GM23248 (cell line): ENCODE data around the gene ADAMTSL4. TPM values are rescaled to one million over a fixed set of nuclear protein-coding genes. Genes with fewer than 3 reads are reported as not detected.
"Not testable (repeated sequence)": the region's sequence is repeated elsewhere in the genome, so short reads cannot be mapped to it uniquely, and the experiment has no call there.

Source experiments
- DNase-seq: peaks from one replicate; pipeline ENCODE4 v3.0.0-alpha.2; 2015
- H2AFZ ChIP-seq: fragments of 200-600 bp; sonication (generic); 2 replicates; pipeline ENCODE4 v1.6.1; 2016; ENCODE audit warnings: antibody characterized with exemption
- H3F3A ChIP-seq: fragments of 200-600 bp; sonication (generic); 2 replicates; pipeline ENCODE4 v1.6.1; 2016; ENCODE audit warnings: mild to moderate bottlenecking, antibody characterized with exemption, mixed run types; ENCODE audit not compliant: insufficient read depth
- H3K27ac ChIP-seq: fragments of 200-600 bp; sonication (generic); 2 replicates; pipeline ENCODE4 v1.5.1; 2016; ENCODE audit warnings: mild to moderate bottlenecking
- H3K27me3 ChIP-seq: fragments of 200-600 bp; sonication (generic); replicated peaks from 2 replicates; pipeline ENCODE4 v1.6.1; 2016; ENCODE audit warnings: mild to moderate bottlenecking; ENCODE audit not compliant: insufficient read depth
- H3K36me3 ChIP-seq: fragments of 200-600 bp; sonication (generic); 2 replicates; pipeline ENCODE4 v1.6.1; 2016; ENCODE audit warnings: low read depth, mild to moderate bottlenecking
- H3K4me1 ChIP-seq: fragments of 200-600 bp; sonication (generic); 2 replicates; pipeline ENCODE4 v1.6.1; 2016; ENCODE audit warnings: mild to moderate bottlenecking; ENCODE audit not compliant: insufficient read depth
- H3K4me2 ChIP-seq: fragments of 200-600 bp; sonication (generic); one replicate; pipeline ENCODE4 v1.6.1; 2016; ENCODE audit warnings: mild to moderate bottlenecking; ENCODE audit not compliant: unreplicated experiment
- H3K4me3 ChIP-seq: fragments of 200-600 bp; sonication (generic); 2 replicates; pipeline ENCODE4 v1.5.1; 2016; ENCODE audit warnings: mild to moderate bottlenecking
- H3K79me2 ChIP-seq: fragments of 200-600 bp; sonication (generic); 2 replicates; pipeline ENCODE4 v1.6.1; 2016; ENCODE audit warnings: mild to moderate bottlenecking; ENCODE audit not compliant: insufficient read depth
- H3K9ac ChIP-seq: fragments of 200-600 bp; sonication (generic); 2 replicates; pipeline ENCODE4 v1.6.1; 2016; ENCODE audit warnings: mild to moderate bottlenecking
- H3K9me2 ChIP-seq: fragments of 200-600 bp; sonication (generic); 2 replicates; pipeline ENCODE4 v1.6.1; 2016; ENCODE audit warnings: mixed run types, mild to moderate bottlenecking, moderate library complexity; ENCODE audit not compliant: insufficient read depth
- H3K9me3 ChIP-seq: fragments of 200-600 bp; sonication (generic); one replicate; pipeline ENCODE4 v1.6.1; 2017; ENCODE audit warnings: low read depth
- H4K20me1 ChIP-seq: fragments of 200-600 bp; sonication (generic); 2 replicates; pipeline ENCODE4 v1.6.0; 2016; ENCODE audit not compliant: insufficient read depth
- EZH2 ChIP-seq: fragments of 200-600 bp; sonication (generic); IDR thresholded peaks from 2 replicates; pipeline ENCODE4 v1.6.1; 2018; ENCODE audit warnings: antibody characterized with exemption, mild to moderate bottlenecking; ENCODE audit not compliant: insufficient read depth, poor library complexity, severe bottlenecking
- EZH2phosphoT487 ChIP-seq: fragments of 200-600 bp; sonication (generic); IDR thresholded peaks from 2 replicates; pipeline ENCODE4 v1.6.1; 2018; ENCODE audit warnings: antibody characterized with exemption, moderate library complexity, mild to moderate bottlenecking, low read depth; ENCODE audit not compliant: insufficient read depth
- WGBS, 2 experiments: methylation state at CpG; one replicate each; pipeline ENCODE4 v1.1.6; 2015 to 2017; ENCODE audit warnings: low lambda C conversion rate in 2 of 2, low coverage in 1 of 2; ENCODE audit errors: missing lambda C conversion rate in 2 of 2; 5-methylcytosine and 5-hydroxymethylcytosine counted together
- in situ Hi-C: fragments of 300-500 bp; cut with MboI; formaldehyde crosslinking; loops from 2 replicates; pipeline ENCODE4 v1.15.0; 2020
- polyA plus RNA-seq: library from polyadenylated mRNA; unstranded; fragments of >200 nt; fragmentation: Nextera tagmentation; extraction: Ambion mirVana; gene quantifications from 2 replicates; pipeline ENCODE4 v1.2.1, GENCODE V29; 2016
- total RNA-seq: library from RNA; depleted of rRNA; stranded (reverse); fragments of >200 nt; shearing (Covaris generic); gene quantifications from 2 replicates; pipeline ENCODE4 v1.2.3, GENCODE V29; 2014

The ADAMTSL4 gene
- total and polyA plus RNA-seq, 2 experiments from 2014 or later = 27.6 to 45.4 TPM

GRCh38 chr1:150578272-150579109, 29.3 kb downstream of the ADAMTSL4 start:
- peaks cover 67% of the 10 kb centered on the region for H3F3A ChIP-seq
- peak overlapping the region; percentile 100 for H3K27ac ChIP-seq
- H3K4me1 ChIP-seq = peaks cover 38% of the 10 kb centered on the region
- no peaks in the 10 kb centered on the region for H3K9me3 ChIP-seq
- no peaks in the 10 kb centered on the region for H3K27me3 ChIP-seq
- WGBS, 2 experiments = 1% methylated on average over 47 to 50 of the region's 50 CpGs
- H3K4me2 ChIP-seq = peak overlapping the region; percentile 98
- peak; percentile 96 for DNase-seq
- H3K4me3 ChIP-seq = peak overlapping the region; percentile 98
- H3K9ac ChIP-seq = peak overlapping the region; percentile 99
- peaks cover 82% of the 10 kb centered on the region for H3K79me2 ChIP-seq
- peaks cover 48% of the 10 kb centered on the region for H3K36me3 ChIP-seq
- TF ChIP-seq EZH2phosphoT487 (no peak), EZH2 (no peak)
- in situ Hi-C loops = no loop called here
- H2AFZ ChIP-seq = no peak overlapping the region
- peaks cover 32% of the 10 kb centered on the region; the same call in 1 of the 2 replicates for H4K20me1 ChIP-seq
- no peaks in the 10 kb centered on the region for H3K9me2 ChIP-seq

GRCh38 chr1:150579110-150579944, 30.1 kb downstream of the ADAMTSL4 start, which contains the start of gene MCL1:
MCL1 (minus strand) TSS chr1:150579610; CDS start chr1:150579530, 80 bp downstream.
- Histone ChIP-seq H4K20me1 (peaks cover 32% of the 10 kb centered on the region; the same call in 1 of the 2 replicates), H3K9me3 (no peaks in the 10 kb centered on the region), H3K9ac (peak within 1 kb of the TSS; percentile 99), H3K27me3 (no peaks in the 10 kb centered on the region), H3K36me3 (peaks cover 41% of the 10 kb centered on the region), H3K79me2 (peaks cover 74% of the 10 kb centered on the region), H3F3A (peaks cover 58% of the 10 kb centered on the region), H3K4me1 (peaks cover 29% of the 10 kb centered on the region), H3K4me2 (peak within 1 kb of the TSS; percentile 98), H2AFZ (peak within 1 kb of the TSS; percentile 40), H3K27ac (peak within 1 kb of the TSS; percentile 100), H3K9me2 (no peaks in the 10 kb centered on the region), H3K4me3 (peak within 1 kb of the TSS; percentile 98)
- in situ Hi-C loops = no loop called here
- 1% methylated on average over 49 to 76 of the region's 94 CpGs for WGBS, 2 experiments
- DNase-seq = peak; percentile 98
- TF ChIP-seq EZH2phosphoT487 = no peak
- TF ChIP-seq EZH2 = no peak

GRCh38 chr1:150579945-150580642, 30.9 kb downstream of the ADAMTSL4 start:
- H2AFZ ChIP-seq = peak overlapping the region; percentile 40
- H3K4me3 ChIP-seq = peak overlapping the region; percentile 98
- H3K79me2 ChIP-seq = peaks cover 66% of the 10 kb centered on the region
- H3K36me3 ChIP-seq = peaks cover 33% of the 10 kb centered on the region
- H4K20me1 ChIP-seq = peaks cover 28% of the 10 kb centered on the region; the same call in 1 of the 2 replicates
- in situ Hi-C loops = no loop called here
- peaks cover 51% of the 10 kb centered on the region for H3F3A ChIP-seq
- no peak for DNase-seq
- 70 to 71% methylated on average over 15 of the region's 15 CpGs for WGBS, 2 experiments
- TF ChIP-seq EZH2 (no peak), EZH2phosphoT487 (no peak)
- H3K4me1 ChIP-seq = peaks cover 22% of the 10 kb centered on the region
- H3K27ac ChIP-seq = peak overlapping the region; percentile 100
- no peaks in the 10 kb centered on the region for H3K9me2 ChIP-seq
- H3K9ac ChIP-seq = peak overlapping the region; percentile 99
- no peaks in the 10 kb centered on the region for H3K27me3 ChIP-seq
- H3K4me2 ChIP-seq = peak overlapping the region; percentile 74
- H3K9me3 ChIP-seq = no peaks in the 10 kb centered on the region

- in situ Hi-C loops = not testable (repeated sequence)
These were observed 31.8 kb downstream of the ADAMTSL4 start for GRCh38 chr1:150580966-150581365.

GRCh38 chr1:150581437-150581836, 32.2 kb downstream of the ADAMTSL4 start:
- in situ Hi-C loops, H3K9ac ChIP-seq, H3K4me3 ChIP-seq, H3K27ac ChIP-seq, H2AFZ ChIP-seq, DNase-seq, H3K9me3 ChIP-seq, H3K27me3 ChIP-seq, H3K4me2 ChIP-seq, H3K9me2 ChIP-seq: not testable (repeated sequence)
- 94 to 96% methylated on average over 7 of the region's 7 CpGs for WGBS, 2 experiments
- peaks cover 37% of the 10 kb centered on the region for H3F3A ChIP-seq
- H4K20me1 ChIP-seq = peaks cover 16% of the 10 kb centered on the region; the same call in 1 of the 2 replicates
- peaks cover 19% of the 10 kb centered on the region for H3K36me3 ChIP-seq
- peaks cover 53% of the 10 kb centered on the region for H3K79me2 ChIP-seq
- H3K4me1 ChIP-seq = peaks cover 12% of the 10 kb centered on the region

More at GRCh38 chr1:150580966-150581365, 31.8 kb downstream of the ADAMTSL4 start:
- H3K9me3 ChIP-seq, H3K27me3 ChIP-seq, H3K4me2 ChIP-seq, H3K9me2 ChIP-seq, H3K27ac ChIP-seq, H3K4me3 ChIP-seq, H2AFZ ChIP-seq, DNase-seq, H3K9ac ChIP-seq: not testable (repeated sequence)
- H3F3A ChIP-seq = peaks cover 42% of the 10 kb centered on the region
- peaks cover 13% of the 10 kb centered on the region for H3K4me1 ChIP-seq
- WGBS, 2 experiments = 82 to 100% methylated on average over 3 of the region's 3 CpGs
- peaks cover 58% of the 10 kb centered on the region for H3K79me2 ChIP-seq
- H4K20me1 ChIP-seq = peaks cover 21% of the 10 kb centered on the region; the same call in 1 of the 2 replicates
- peaks cover 24% of the 10 kb centered on the region for H3K36me3 ChIP-seq

GRCh38 chr1:150581962-150582361, 32.8 kb downstream of the ADAMTSL4 start:
- H3F3A ChIP-seq = peaks cover 32% of the 10 kb centered on the region
- H3K4me2 ChIP-seq, H3K9me2 ChIP-seq, H2AFZ ChIP-seq, H3K9ac ChIP-seq, in situ Hi-C loops, H3K27ac ChIP-seq, DNase-seq, H3K9me3 ChIP-seq, H3K27me3 ChIP-seq, H3K4me3 ChIP-seq: not testable (repeated sequence)
- peaks cover 14% of the 10 kb centered on the region for H3K36me3 ChIP-seq
- 96 to 97% methylated on average over 13 to 14 of the region's 14 CpGs for WGBS, 2 experiments
- peaks cover 11% of the 10 kb centered on the region; the same call in 1 of the 2 replicates for H4K20me1 ChIP-seq
- peaks cover 48% of the 10 kb centered on the region for H3K79me2 ChIP-seq
- H3K4me1 ChIP-seq = peaks cover 12% of the 10 kb centered on the region
